ENCODE measurements around the gene VWA8.
A peak's percentile ranks its signal among the peaks of the same experiment; 100 is the strongest.

The VWA8 gene

DNA sequence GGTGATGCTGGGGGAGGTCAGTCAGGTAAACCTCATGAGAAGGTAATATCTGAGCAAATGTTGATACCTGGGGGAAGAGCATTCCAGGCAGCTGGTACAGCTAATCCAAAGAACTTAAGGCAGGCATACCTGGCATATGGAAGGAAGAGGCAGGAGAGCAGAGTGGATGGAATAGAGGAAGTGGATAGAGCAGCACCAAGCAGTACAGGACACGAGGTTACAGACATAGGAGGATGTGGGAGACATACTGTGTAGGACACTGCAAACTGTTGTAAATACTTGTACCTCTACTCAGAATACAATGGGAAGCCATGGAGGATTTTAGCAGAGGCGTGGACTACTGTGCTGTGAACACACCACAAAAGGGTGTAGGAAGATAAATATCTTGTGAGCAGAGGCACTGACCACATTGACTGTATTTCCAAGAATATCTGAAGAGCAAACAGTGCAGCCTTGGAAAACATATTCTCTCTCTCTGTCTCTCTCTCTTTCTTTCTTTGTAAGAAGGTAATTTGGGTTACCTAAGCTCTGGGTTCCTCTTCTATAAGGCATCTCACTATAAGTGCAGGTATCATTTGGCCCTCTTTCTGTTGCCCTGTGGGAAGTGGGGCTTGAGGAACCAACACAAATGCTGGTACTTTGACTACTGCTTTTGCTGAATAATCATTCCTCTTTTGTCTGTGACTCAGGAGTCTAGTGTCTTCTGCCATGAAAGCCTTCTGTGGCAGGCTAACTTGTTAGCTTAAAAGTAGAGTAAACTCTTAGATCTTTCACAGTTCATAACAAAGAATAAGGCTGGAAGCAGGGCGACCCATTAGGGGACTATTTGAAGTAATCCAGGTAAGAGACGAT is 238.0 kb downstream of the VWA8 start:
- peak; percentile 51 for DNase-seq

DNA sequence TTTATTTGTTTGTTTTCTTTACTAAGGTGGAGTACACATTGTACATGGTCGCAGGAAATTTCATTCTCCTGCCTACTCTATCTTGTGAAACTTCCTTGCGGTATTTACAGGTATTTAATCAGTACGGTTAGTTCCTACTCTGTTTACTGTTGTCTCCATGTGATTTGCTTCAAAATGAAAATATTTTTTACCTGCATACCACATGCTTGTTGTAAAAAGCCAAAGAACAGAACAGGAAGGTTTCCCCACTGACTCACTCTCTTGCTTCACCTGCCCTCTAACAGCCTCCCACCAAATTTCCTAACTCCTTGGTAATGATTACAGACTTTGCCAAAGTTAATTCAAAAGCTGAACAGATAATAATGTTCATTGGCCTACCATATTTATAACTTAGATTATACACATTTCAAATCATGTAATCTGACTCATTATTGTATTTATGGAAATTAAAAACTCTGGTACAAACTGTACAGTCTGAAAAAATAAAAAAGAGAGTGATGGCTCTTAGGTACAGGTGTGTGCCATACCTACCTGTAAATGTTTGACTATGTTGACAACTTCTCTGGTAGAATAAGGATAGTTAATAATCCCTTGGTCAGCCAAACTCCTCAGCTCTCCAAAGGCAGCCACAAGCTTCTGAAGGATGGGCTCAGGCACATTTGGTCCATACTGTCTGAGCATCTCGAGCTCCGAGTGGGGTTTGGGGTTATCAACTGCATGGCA is 239.9 kb downstream of the VWA8 start:
- DNase-seq = no peak

DNA sequence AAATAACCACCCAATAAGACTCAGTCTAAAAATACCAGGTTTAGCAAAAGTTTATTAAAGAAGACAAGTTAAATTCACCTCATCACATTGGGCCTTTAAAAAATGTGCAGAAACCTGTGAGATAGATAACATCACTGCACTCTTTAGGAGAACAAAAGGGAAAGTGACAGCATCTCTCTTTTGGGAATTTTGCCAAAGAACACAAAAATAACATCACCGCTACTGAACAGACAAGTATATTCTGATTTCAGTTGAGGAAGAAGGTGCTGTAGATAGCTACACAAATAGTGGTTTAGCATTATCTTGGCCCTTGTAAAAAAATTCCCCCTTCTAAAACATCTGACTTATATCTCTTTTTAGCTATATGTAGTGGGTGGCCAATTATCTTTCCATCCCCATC is 244.7 kb downstream of the VWA8 start:
- no peak for DNase-seq

DNA sequence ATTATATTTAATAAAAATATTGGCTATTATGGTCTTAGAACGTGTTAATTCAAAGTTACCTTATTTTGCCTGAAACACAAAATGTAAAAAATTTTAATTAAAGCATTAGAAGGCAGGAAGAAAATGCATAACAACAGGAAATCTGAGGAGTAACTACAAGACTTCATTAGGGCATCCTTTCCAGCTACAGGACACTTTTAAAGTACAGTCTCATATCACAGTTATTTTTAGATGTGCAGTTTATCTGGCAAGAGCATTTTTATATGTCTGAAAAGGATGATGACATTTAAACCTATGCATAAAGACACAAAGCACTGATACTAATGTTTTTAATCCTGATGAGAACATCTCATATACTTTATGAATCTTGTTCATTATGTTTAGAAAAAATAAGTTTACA is 247.5 kb downstream of the VWA8 start:
- DNase-seq = no peak

DNA sequence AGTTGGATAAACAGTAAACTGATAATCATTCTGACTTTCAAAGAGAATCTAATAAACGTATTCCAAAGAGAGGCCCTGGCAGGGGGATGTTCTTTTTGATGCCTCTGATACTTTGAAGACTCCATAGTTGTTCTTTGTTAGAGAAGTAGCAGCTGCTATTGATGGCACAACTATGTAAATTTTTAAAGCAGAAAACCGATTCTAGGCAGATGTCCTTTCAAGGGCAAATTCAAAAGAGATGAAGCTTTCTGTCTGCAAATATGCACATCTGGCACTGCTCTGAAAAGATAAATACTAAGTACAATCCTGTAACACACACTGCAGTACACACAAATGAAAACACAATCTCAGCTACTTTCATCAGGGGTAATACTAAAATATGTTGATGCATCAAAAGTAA is 250.1 kb downstream of the VWA8 start:
- no peak for DNase-seq

DNA sequence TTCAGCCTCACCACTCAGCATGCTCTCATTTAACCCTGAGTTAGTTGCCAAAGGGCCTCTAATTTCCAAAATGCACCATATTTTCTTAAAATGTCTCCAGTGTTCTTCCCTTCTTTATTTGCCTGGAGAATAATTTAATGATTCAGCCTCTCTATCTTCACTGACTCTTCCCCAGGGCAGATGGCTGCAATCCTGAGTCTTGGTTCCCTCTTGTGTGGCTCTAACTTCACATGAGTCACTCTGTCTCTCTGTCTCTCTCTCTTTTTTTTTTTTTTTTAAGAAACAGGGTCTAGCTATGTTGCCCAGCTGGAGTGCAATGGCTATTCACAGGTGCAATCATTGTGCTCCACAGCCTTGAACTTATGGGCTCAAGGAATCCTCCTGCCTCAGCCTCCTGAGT is 251.4 kb downstream of the VWA8 start:
- no peak for DNase-seq

DNA sequence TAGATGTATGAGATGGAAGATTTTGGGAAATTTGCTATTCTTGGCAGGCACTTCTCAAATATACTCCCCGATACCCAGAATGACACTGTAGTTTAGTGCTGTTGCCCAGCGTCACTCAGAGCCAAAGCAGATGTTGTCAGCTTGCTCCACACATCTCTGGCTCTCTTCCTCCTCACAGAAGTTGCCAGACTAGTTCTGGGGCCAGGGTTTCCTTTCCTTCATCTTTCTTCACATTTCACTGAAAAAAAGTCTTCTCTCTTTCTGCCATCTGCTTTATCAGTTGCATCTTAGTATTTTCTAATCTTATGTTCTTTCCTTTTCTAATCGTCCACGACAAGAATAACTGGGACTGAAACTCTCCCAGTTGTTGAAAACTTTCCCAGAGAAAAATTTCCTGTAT is 252.2 kb downstream of the VWA8 start:
- DNase-seq = no peak

- DNase-seq = no peak
These were observed 253.6 kb downstream of the VWA8 start for GRCh38 chr13:41707194-41707821.

GRCh38 chr13:41706152-41706551 is 254.8 kb downstream of the VWA8 start:
- no peak for DNase-seq

GRCh38 chr13:41702540-41702939 is 258.4 kb downstream of the VWA8 start:
- DNase-seq = no peak

GRCh38 chr13:41701676-41702075 is 259.2 kb downstream of the VWA8 start:
- DNase-seq = no peak

- DNase-seq = peak; percentile 77
These were observed 260.1 kb downstream of the VWA8 start for GRCh38 chr13:41700790-41701310.

DNA sequence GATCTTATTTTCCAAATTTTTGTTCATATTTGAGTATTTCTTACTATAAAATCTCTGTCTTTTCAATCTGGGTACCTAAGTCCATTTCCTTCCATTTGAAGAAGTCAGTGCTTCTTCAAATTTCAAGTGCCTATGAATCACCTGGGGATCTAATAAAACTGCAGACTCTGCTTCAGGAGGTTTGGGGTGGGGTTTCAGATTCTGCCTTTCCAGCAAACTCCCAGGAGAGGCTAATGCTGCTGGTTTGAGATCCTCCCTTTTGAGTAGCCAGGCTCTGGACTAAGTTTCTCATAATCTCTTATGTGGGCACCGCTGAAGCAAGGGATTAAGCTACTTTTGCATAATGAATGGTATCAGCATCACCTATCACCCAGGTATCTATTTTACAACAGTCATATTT is 261.1 kb downstream of the VWA8 start:
- no peak for DNase-seq

DNA sequence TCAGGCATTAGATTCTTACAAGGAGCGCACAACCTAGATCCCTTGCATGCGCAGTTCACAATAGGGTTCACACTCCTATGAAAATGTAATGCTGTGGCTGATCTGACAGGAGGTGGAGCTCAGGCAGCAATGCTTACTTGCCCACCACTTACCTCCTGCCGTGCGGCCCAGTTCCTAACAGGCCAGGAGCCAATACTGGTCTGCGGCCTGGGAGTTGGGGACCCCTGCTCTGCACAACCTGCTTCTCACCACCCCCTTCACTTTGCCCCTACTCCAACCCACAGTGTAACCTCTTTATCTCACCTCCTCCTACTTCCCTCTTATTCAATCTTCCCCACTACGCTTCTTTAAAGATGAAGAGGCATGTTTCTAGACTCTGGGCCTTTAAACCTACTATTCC is 263.3 kb downstream of the VWA8 start:
- no peak for DNase-seq

DNA sequence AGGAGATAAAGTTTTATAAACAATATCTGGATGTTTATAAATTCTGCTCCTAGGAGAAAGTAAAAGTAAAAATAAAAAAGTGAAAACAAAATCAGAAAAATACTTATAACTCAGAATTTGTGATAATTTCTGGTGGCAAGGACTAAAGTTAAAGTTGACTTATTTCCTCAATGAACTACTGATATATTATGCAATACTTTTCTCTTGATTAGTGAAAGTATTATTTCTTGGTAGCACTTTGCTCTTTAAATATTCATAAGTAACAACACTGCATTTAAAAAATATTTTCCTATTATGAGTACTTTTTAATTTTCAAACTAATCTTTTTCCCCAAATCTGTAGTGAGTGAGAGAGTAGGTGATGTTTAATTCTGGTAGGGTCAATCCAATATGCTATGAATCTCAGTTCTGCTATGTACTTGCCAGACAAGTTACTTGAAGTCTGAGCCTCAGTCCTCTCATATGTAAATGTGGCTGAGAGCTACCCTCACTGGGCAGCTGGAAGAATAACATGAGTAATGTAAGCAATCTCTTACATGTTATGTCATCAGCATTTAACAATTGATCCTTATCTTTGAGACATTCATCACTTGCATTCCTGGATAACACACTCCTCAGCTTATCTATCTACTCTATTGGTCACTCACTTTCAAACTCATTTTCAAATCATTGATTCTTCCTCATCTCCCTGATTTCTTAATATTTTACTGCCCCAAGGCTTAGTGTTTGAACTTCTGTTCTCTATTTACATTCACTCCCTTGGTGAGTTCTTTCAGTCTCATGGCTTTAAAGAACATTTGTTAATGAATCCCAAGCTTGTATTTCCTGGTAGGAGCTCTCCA is 264.5 kb downstream of the VWA8 start:
- no peak for DNase-seq

DNA sequence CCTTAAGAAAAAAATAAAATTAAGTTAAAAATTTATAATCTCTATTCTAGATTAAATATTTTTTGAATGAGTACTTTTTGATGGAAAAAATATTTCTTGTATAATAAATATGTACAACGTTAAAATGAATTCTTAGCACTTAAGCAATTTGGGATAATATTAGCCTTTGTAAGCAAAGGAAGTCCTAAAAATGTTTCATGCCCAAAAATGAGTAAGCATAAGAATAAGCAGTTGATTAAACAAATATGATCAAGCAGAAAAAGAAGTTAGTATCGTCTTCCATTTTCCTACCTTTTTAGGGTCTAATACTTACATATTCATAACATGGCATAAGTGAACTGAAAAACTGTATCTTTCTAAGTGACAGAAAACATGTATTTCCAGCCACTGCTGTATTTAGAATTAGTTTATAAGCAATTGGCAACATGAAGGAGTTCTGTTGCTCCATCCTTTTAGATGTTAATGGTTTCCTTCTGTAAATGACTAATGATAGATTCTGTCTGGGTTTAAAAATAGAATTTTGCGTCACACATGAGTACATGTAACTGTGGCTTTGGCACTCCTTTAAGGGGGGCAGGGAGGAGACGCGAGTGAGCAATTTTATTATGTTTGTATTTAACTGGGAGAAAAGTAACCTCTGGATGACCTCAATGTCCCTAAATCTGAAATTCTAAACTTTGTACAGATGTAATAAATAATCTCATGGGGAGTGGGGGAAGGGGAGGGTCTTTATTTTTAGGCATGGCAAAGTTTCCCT is 266.2 kb downstream of the VWA8 start:
- DNase-seq = peak; percentile 58

- no peak for DNase-seq
These were observed 267.5 kb downstream of the VWA8 start for GRCh38 chr13:41693434-41693833.

- no peak for DNase-seq
These were observed 269.6 kb downstream of the VWA8 start for GRCh38 chr13:41691274-41691673.

DNA sequence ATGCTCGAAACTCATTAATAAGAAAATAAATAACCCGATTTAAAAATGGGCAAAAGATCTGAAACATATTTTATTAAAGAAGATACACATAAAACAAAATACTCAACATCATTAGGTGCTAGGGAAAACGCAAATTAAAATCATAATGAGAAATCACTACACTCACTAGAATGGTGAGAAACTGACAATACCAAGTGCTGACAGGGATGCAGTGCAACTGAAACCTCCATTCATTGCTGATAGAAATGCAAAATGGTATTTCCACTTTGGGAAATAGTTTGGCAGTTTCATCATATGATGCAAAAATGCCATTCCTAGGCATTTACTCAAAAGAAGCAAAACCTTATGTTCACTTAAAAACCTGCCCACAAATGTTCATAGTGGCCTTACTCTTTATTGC is 278.1 kb downstream of the VWA8 start:
- DNase-seq = no peak

DNA sequence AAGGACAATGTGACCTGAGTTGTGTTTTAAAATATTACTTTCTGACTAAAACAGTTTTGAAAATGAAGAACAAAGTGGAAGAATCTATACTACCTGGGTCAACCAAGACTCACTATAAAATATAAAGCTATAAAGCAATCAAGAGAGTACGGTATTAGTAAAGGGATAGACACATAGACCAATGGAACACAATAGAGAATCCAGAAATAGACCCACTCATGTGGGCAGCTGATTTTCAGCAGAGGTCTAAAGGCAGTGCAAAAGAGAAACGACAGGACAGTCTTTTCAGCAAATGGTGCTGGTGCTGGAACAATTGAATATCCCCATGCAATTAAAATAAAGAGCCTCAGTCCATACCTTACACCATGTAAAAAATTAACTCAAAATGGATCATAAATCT is 278.9 kb downstream of the VWA8 start:
- DNase-seq = no peak

DNA sequence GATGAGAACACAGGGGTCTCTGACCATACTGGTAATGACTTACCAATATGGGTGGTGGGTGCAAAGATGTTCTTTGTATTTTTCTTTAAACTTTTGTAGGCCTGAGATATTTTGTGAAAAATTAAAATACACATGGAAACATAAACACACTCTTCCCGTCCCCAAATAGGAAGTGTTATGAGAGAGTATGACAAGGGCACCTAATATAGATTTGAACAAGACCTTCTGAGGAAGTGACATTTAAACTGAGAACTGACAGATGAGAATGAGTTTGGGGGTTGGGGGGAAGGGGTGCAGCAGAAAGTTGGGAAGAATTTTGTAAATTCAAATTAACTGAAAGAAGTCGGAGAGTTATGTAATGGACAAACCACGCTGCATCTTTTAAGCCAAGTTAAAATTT is 279.3 kb downstream of the VWA8 start:
- DNase-seq = no peak

DNA sequence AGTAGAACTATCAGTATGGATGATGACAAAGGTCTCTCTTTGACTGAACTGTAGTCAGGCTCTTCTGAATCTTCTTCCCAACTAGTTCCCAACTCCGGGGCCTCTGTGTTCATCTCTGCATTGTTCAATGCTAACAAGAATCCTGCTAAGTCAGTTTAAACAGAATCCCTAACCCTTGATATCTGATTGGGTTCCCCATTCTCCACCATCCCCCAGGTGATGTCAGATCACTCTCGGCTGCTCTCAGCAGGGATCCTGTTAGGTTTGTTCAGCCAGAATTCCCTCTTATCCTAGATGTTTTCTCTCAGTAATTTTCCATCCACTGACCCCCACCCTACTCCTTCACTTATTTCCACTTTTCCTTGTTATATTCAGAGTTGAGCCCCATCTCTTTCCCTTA is 280.0 kb downstream of the VWA8 start:
- no peak for DNase-seq
